ENCODE data around the gene ALAD. TPM values are rescaled to one million over a fixed set of nuclear protein-coding genes. Genes with fewer than 3 reads are reported as not detected.
"Not testable (repeated sequence)": the region's sequence is repeated elsewhere in the genome, so short reads cannot be mapped to it uniquely, and the experiment has no call there.

Gene ALAD
- total and polyA plus RNA-seq, 4 donors: 26.3 to 54.6 (median 41.8) TPM

- Histone ChIP-seq H3K4me3 (ENCODE audit: low read length in 2 of 2) (no peak overlapping the region), H3K27ac (ENCODE audit: low read depth in 1 of 2, low read length in 2 of 2) (no peak overlapping the region), H3K27me3 (ENCODE audit: control insufficient read depth in 1 of 2, insufficient read depth in 2 of 2, low read length in 1 of 2) (no peaks in the 10 kb centered on the region), H3K4me1 (ENCODE audit: control insufficient read depth in 1 of 2, insufficient read depth in 2 of 2, low read length in 2 of 2) (no peaks in the 10 kb centered on the region), H3K36me3 (ENCODE audit: control insufficient read depth in 1 of 2, insufficient read depth in 2 of 2, low read length in 1 of 2) (no peaks in the 10 kb centered on the region), H3K9me3 (ENCODE audit: control insufficient read depth, low read length) (no peaks in the 10 kb centered on the region)
- DNase-seq (no peak), ATAC-seq (ENCODE audit: low FRiP score) (no peak)
- WGBS, 2 donors: 38 to 64% methylated on average over 1 of the region's 1 CpG
- intact Hi-C loops (cut with DNase I): no loop called here
Observed at GRCh38 chr9:113380869-113381378, 20.2 kb downstream of the ALAD start.

GRCh38 chr9:113379829-113380210 lies 21.3 kb downstream of the ALAD start:
- not testable (repeated sequence) for DNase-seq; H3K4me3 ChIP-seq (ENCODE audit: low read length in 2 of 2); H3K4me1 ChIP-seq (ENCODE audit: control insufficient read depth in 1 of 2, insufficient read depth in 2 of 2, low read length in 2 of 2); ATAC-seq (ENCODE audit: low FRiP score); H3K27me3 ChIP-seq (ENCODE audit: control insufficient read depth in 1 of 2, insufficient read depth in 2 of 2, low read length in 1 of 2); H3K36me3 ChIP-seq (ENCODE audit: control insufficient read depth in 1 of 2, insufficient read depth in 2 of 2, low read length in 1 of 2); H3K9me3 ChIP-seq (ENCODE audit: control insufficient read depth, low read length); H3K27ac ChIP-seq (ENCODE audit: low read depth in 1 of 2, low read length in 2 of 2)
- 78 to 89% methylated on average over 2 of the region's 2 CpGs for WGBS, 2 donors
- intact Hi-C loops (cut with DNase I): loop anchor here in 1 of 2 donors (5.0 to 10.0 kb wide), 2 partner anchors 38 to 65 kb away; partner anchors contain the start of gene WDR31

- not testable (repeated sequence) for DNase-seq; ATAC-seq (ENCODE audit: low FRiP score); H3K4me1 ChIP-seq (ENCODE audit: control insufficient read depth in 1 of 2, insufficient read depth in 2 of 2, low read length in 2 of 2); H3K4me3 ChIP-seq (ENCODE audit: low read length in 2 of 2); H3K27me3 ChIP-seq (ENCODE audit: control insufficient read depth in 1 of 2, insufficient read depth in 2 of 2, low read length in 1 of 2); H3K36me3 ChIP-seq (ENCODE audit: control insufficient read depth in 1 of 2, insufficient read depth in 2 of 2, low read length in 1 of 2); H3K27ac ChIP-seq (ENCODE audit: low read depth in 1 of 2, low read length in 2 of 2); H3K9me3 ChIP-seq (ENCODE audit: control insufficient read depth, low read length)
- WGBS, 2 donors: 72 to 74% methylated on average over 24 of the region's 24 CpGs
- intact Hi-C loops (cut with DNase I): loop anchor here in 1 of 2 donors (5.0 to 10.0 kb wide), 2 partner anchors 37 to 64 kb away; partner anchors contain the start of gene WDR31
Observed at GRCh38 chr9:113379094-113379828, 21.8 kb downstream of the ALAD start.

- peaks cover 0 to 4% of the 10 kb centered on the region in 2 donors for H3K36me3 ChIP-seq (ENCODE audit: control insufficient read depth in 1 of 2, insufficient read depth in 2 of 2, low read length in 1 of 2)
- intact Hi-C loops (cut with DNase I): loop anchor here in 1 of 2 donors (5.0 to 10.0 kb wide), 2 partner anchors 35 to 62 kb away; partner anchors contain the start of gene WDR31
- H3K27me3 ChIP-seq (ENCODE audit: control insufficient read depth in 1 of 2, insufficient read depth in 2 of 2, low read length in 1 of 2): no peaks in the 10 kb centered on the region
- H3K27ac ChIP-seq (ENCODE audit: low read depth in 1 of 2, low read length in 2 of 2): peak within 1 kb of the TSS in 1 of 2 donors; percentile 66
- 0 to 1% methylated on average over 55 to 74 of the region's 74 CpGs for WGBS, 2 donors
- peaks cover 0 to 2% of the 10 kb centered on the region in 2 donors for H3K4me1 ChIP-seq (ENCODE audit: control insufficient read depth in 1 of 2, insufficient read depth in 2 of 2, low read length in 2 of 2)
- H3K4me3 ChIP-seq (ENCODE audit: low read length in 2 of 2): peak within 1 kb of the TSS; percentile 22 to 98
- ATAC-seq (ENCODE audit: low FRiP score) (peak; percentile 92), DNase-seq (peak; percentile 88 to 92)
- H3K9me3 ChIP-seq (ENCODE audit: control insufficient read depth, low read length): no peaks in the 10 kb centered on the region
Observed at GRCh38 chr9:113376634-113377567, 24.2 kb downstream of the ALAD start, which contains the start of gene HDHD3. HDHD3 (minus strand) TSS chr9:113376986; CDS start chr9:113374354, 2,632 bp downstream.

- Histone ChIP-seq H3K4me1 (ENCODE audit: control insufficient read depth in 1 of 2, insufficient read depth in 2 of 2, low read length in 2 of 2) (peaks cover 0 to 4% of the 10 kb centered on the region in 2 donors), H3K27ac (ENCODE audit: low read depth in 1 of 2, low read length in 2 of 2) (no peak overlapping the region), H3K9me3 (ENCODE audit: control insufficient read depth, low read length) (no peaks in the 10 kb centered on the region), H3K4me3 (ENCODE audit: low read length in 2 of 2) (no peak overlapping the region), H3K27me3 (ENCODE audit: control insufficient read depth in 1 of 2, insufficient read depth in 2 of 2, low read length in 1 of 2) (no peaks in the 10 kb centered on the region), H3K36me3 (ENCODE audit: control insufficient read depth in 1 of 2, insufficient read depth in 2 of 2, low read length in 1 of 2) (peaks cover 0 to 4% of the 10 kb centered on the region in 2 donors)
- intact Hi-C loops (cut with DNase I): loop anchor here in 1 of 2 donors (5.0 to 10.0 kb wide), 2 partner anchors 33 to 61 kb away; partner anchors contain the start of gene WDR31
- no peak for DNase-seq
- no peak for ATAC-seq (ENCODE audit: low FRiP score)
- WGBS, 2 donors: 92 to 95% methylated on average over 6 of the region's 6 CpGs
Observed at GRCh38 chr9:113375057-113376023, 25.7 kb downstream of the ALAD start.

- WGBS, 2 donors: 90% methylated on average over 23 to 24 of the region's 24 CpGs
- Histone ChIP-seq H3K4me1 (ENCODE audit: control insufficient read depth in 1 of 2, insufficient read depth in 2 of 2, low read length in 2 of 2) (peaks cover 0 to 4% of the 10 kb centered on the region in 2 donors), H3K27me3 (ENCODE audit: control insufficient read depth in 1 of 2, insufficient read depth in 2 of 2, low read length in 1 of 2) (no peaks in the 10 kb centered on the region), H3K9me3 (ENCODE audit: control insufficient read depth, low read length) (no peaks in the 10 kb centered on the region), H3K27ac (ENCODE audit: low read depth in 1 of 2, low read length in 2 of 2) (no peak overlapping the region), H3K4me3 (ENCODE audit: low read length in 2 of 2) (no peak overlapping the region), H3K36me3 (ENCODE audit: control insufficient read depth in 1 of 2, insufficient read depth in 2 of 2, low read length in 1 of 2) (peaks cover 0 to 4% of the 10 kb centered on the region in 2 donors)
- intact Hi-C loops (cut with DNase I): loop anchor here in 1 of 2 donors (10.0 kb wide), 1 partner anchor 59 kb away; no protein-coding TSS in a partner anchor
- ATAC-seq (ENCODE audit: low FRiP score): no peak
- no peak for DNase-seq
Observed at GRCh38 chr9:113373676-113374392, 27.2 kb downstream of the ALAD start.

GRCh38 chr9:113373256-113373655 lies 27.8 kb downstream of the ALAD start:
- Histone ChIP-seq H3K36me3 (ENCODE audit: control insufficient read depth in 1 of 2, insufficient read depth in 2 of 2, low read length in 1 of 2) (peaks cover 0 to 4% of the 10 kb centered on the region in 2 donors), H3K27ac (ENCODE audit: low read depth in 1 of 2, low read length in 2 of 2) (no peak overlapping the region), H3K4me1 (ENCODE audit: control insufficient read depth in 1 of 2, insufficient read depth in 2 of 2, low read length in 2 of 2) (peaks cover 0 to 4% of the 10 kb centered on the region in 2 donors), H3K9me3 (ENCODE audit: control insufficient read depth, low read length) (no peaks in the 10 kb centered on the region), H3K4me3 (ENCODE audit: low read length in 2 of 2) (no peak overlapping the region), H3K27me3 (ENCODE audit: control insufficient read depth in 1 of 2, insufficient read depth in 2 of 2, low read length in 1 of 2) (no peaks in the 10 kb centered on the region)
- ATAC-seq (ENCODE audit: low FRiP score) (no peak), DNase-seq (no peak)
- intact Hi-C loops (cut with DNase I): loop anchor here in 1 of 2 donors (10.0 kb wide), 1 partner anchor 58 kb away; no protein-coding TSS in a partner anchor
- WGBS, 2 donors: 74 to 77% methylated on average over 3 of the region's 3 CpGs

All from aorta (tissue), 5 donors.